ENCODE data around the gene ADAD2. TPM values are rescaled to one million over a fixed set of nuclear protein-coding genes. Genes with fewer than 3 reads are reported as not detected.

The ADAD2 gene
- total RNA-seq, 1 donor = not detected

GRCh38 chr16:84239141-84239769, 48.3 kb downstream of the ADAD2 start:
- no peaks in the 10 kb centered on the region for H3K9me3 ChIP-seq (ENCODE audit: low read depth, low read length)
- no peak overlapping the region for H3K4me3 ChIP-seq (ENCODE audit: low read length)
- H3K4me1 ChIP-seq (ENCODE audit: insufficient read depth, low read length) = peaks cover 5% of the 10 kb centered on the region
- peaks cover 5% of the 10 kb centered on the region for H3K27me3 ChIP-seq (ENCODE audit: insufficient read depth, low read length)

DNA sequence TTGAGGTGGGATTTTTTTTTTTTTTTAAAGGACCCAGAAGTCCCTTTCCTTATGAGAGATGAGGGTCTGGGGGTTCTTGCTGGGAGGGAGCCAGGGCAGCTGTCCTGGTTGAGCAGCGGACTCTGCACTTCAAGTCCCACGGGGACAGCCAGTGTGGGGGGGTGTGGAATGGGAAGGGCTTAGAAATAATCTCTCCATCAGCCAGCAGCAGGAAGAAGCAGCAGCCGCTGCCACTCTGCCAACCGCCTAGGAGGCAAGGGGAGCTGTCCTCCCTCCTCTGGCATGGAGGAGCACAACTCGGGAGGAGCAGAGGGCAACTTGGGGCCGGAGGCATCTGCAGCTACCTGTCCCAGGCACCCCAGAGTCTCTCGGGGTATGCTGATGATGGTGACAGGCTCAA, 49.0 kb downstream of the ADAD2 start, which contains the start of gene KCNG4:
KCNG4 (minus strand) TSS at position 104 of the 400 bp plus-strand sequence. CDS start 2,527 bp downstream, outside the sequence.
- Histone ChIP-seq H3K27me3 (ENCODE audit: insufficient read depth, low read length) (peaks cover 5% of the 10 kb centered on the region), H3K9me3 (ENCODE audit: low read depth, low read length) (no peaks in the 10 kb centered on the region), H3K4me1 (ENCODE audit: insufficient read depth, low read length) (peaks cover 5% of the 10 kb centered on the region), H3K4me3 (ENCODE audit: low read length) (no peak within 1 kb of the TSS)

- H3K4me1 ChIP-seq (ENCODE audit: insufficient read depth, low read length) = peaks cover 5% of the 10 kb centered on the region
Observed at GRCh38 chr16:84240455-84240854, 49.5 kb downstream of the ADAD2 start.

DNA sequence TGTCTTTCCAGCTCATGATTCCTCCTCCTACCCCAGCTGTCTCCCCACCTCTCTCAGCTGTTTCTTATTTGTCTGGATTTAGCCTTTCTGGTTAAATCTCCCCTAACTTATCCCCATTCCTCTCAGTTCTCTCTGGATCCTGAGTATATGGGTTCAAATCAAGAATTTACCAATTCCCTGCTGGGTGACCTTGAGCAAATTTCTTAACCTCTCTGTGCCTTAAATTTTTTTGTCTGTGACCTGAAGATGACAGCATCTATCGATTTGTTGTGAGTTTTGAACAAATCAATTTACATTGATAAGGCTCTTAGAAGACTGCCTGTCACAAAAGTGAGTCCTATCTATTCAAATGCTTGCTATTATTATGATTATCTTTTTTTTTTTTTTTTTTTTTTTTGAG, 50.8 kb downstream of the ADAD2 start:
- H3K4me1 ChIP-seq (ENCODE audit: insufficient read depth, low read length) = peaks cover 5% of the 10 kb centered on the region
- H3K27me3 ChIP-seq (ENCODE audit: insufficient read depth, low read length) = peaks cover 5% of the 10 kb centered on the region
- no peaks in the 10 kb centered on the region for H3K9me3 ChIP-seq (ENCODE audit: low read depth, low read length)
- no peak overlapping the region for H3K4me3 ChIP-seq (ENCODE audit: low read length)

More at GRCh38 chr16:84240455-84240854, 49.5 kb downstream of the ADAD2 start:
- Histone ChIP-seq H3K27me3 (ENCODE audit: insufficient read depth, low read length) (peaks cover 5% of the 10 kb centered on the region), H3K9me3 (ENCODE audit: low read depth, low read length) (no peaks in the 10 kb centered on the region), H3K4me3 (ENCODE audit: low read length) (no peak overlapping the region)

DNA sequence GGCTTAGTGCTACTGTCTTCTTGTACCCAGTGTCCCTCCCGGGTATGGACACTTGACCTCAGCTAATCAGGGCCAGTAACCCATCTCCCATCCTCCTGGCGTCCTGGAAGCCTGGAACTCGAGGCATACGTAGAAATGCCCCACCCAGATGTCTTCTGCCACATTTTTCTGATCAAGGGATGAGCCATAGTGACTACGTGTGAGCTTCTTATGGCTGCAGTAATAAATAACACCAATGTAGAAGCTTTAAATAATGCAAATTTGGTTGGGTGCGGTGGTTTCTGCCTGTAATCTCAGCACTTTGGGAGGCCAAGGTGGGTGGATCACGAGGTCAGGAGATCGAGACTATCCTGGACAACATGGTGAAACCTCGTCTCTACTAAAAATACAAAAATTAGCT, 51.9 kb downstream of the ADAD2 start:
- Histone ChIP-seq H3K4me1 (ENCODE audit: insufficient read depth, low read length) (peaks cover 5% of the 10 kb centered on the region), H3K4me3 (ENCODE audit: low read length) (no peak overlapping the region), H3K27me3 (ENCODE audit: insufficient read depth, low read length) (peaks cover 5% of the 10 kb centered on the region), H3K9me3 (ENCODE audit: low read depth, low read length) (no peaks in the 10 kb centered on the region)

DNA sequence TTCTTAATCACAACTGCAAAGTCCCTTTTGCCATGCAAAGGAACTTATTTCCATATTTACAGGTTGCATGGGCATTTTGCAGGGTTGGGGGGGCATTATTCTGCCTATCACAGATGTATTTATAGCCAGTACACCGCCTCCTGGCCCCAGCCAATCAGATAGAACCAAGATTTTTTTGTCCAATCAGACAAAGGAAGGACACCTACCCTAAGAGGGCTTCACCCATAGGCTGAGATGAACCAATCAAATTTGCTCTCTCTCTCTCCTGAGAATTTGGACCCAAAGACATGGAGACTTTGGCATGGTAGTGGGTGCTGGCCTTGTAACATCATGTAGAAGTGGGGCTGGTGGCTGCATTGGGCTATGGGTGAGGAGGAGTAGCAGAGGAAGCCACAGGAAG, 52.8 kb downstream of the ADAD2 start:
- peaks cover 5% of the 10 kb centered on the region for H3K4me1 ChIP-seq (ENCODE audit: insufficient read depth, low read length)
- H3K4me3 ChIP-seq (ENCODE audit: low read length) = no peak overlapping the region
- no peaks in the 10 kb centered on the region for H3K9me3 ChIP-seq (ENCODE audit: low read depth, low read length)
- peaks cover 5% of the 10 kb centered on the region for H3K27me3 ChIP-seq (ENCODE audit: insufficient read depth, low read length)

- H3K27me3 ChIP-seq (ENCODE audit: insufficient read depth, low read length) = peaks cover 5% of the 10 kb centered on the region
- no peak overlapping the region for H3K4me3 ChIP-seq (ENCODE audit: low read length)
- no peaks in the 10 kb centered on the region for H3K9me3 ChIP-seq (ENCODE audit: low read depth, low read length)
- no peaks in the 10 kb centered on the region for H3K4me1 ChIP-seq (ENCODE audit: insufficient read depth, low read length)
Observed at GRCh38 chr16:84244728-84245127, 53.8 kb downstream of the ADAD2 start.

DNA sequence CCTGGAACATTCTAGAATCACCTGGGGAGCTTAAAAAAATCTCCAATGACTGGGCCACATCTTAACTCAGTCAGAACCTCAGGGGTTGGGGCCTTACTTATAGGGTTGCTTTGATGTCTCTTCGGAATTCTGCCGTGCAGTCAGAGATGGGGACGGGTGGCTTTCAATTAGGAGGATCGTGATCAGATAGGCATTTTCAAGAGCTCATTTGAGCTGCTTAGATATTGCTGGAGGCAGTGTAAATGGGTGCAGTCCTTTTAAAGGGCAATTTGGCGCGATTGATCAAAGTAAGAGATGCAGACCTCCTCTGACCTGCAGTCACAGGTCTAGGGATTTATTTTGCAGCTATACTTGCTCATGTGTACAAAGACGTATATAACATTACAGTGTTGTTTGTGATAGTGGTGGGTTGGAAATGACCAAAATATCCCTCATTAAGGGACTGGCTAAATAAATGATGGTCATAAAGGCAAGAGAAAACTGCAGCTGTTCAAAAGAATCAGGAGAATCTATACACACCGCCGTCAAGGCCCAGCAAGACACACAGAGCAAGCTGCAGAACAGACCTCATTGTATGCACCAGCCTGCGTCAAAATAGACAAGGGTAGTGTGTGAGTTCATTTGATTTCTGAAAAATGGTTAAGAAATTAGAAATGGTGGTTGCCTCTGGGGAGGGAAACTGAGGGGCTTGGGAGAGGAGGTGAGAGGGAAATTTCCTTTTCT, 55.2 kb downstream of the ADAD2 start:
- H3K4me1 ChIP-seq (ENCODE audit: insufficient read depth, low read length) = no peaks in the 10 kb centered on the region
- H3K9me3 ChIP-seq (ENCODE audit: low read depth, low read length) = no peaks in the 10 kb centered on the region
- H3K27me3 ChIP-seq (ENCODE audit: insufficient read depth, low read length) = peaks cover 5% of the 10 kb centered on the region
- H3K4me3 ChIP-seq (ENCODE audit: low read length) = no peak overlapping the region

GRCh38 chr16:84246679-84247077, 55.7 kb downstream of the ADAD2 start:
- no peaks in the 10 kb centered on the region for H3K9me3 ChIP-seq (ENCODE audit: low read depth, low read length)
- H3K27me3 ChIP-seq (ENCODE audit: insufficient read depth, low read length) = peaks cover 4% of the 10 kb centered on the region
- no peak overlapping the region for H3K4me3 ChIP-seq (ENCODE audit: low read length)
- no peaks in the 10 kb centered on the region for H3K4me1 ChIP-seq (ENCODE audit: insufficient read depth, low read length)

Other genes with a start within 250 kb of the ADAD2 start
- 4.1 TPM for gene OSGIN1, start 237.9 kb upstream of the ADAD2 start, total RNA-seq
- gene NECAB2, start 222.9 kb upstream of the ADAD2 start, total RNA-seq = not detected
- not detected for gene SLC38A8, start 148.4 kb upstream of the ADAD2 start, total RNA-seq
- 89.3 TPM for gene MBTPS1, start 74.2 kb upstream of the ADAD2 start, total RNA-seq
- gene HSDL1, start 46.0 kb upstream of the ADAD2 start, total RNA-seq = 12.0 TPM
- 25.3 TPM for gene DNAAF1, start 45.8 kb upstream of the ADAD2 start, total RNA-seq
- gene TAF1C, start 4.1 kb upstream of the ADAD2 start, total RNA-seq = 21.3 TPM
- gene KCNG4, start 48.9 kb downstream of the ADAD2 start, total RNA-seq = not detected
- 0.10 TPM for gene WFDC1, start 103.7 kb downstream of the ADAD2 start, total RNA-seq
- gene ATP2C2, start 177.4 kb downstream of the ADAD2 start, total RNA-seq = not detected

Data from mononuclear cell (primary cell).